HEK293 (cell line): ENCODE measurements around the gene ZHX3.

Source experiments
- CTCF ChIA-PET: fragments of 350-600 bp; formaldehyde crosslinking; extraction: SDS; loops from one replicate; lab custom pipeline; 2021; ENCODE audit warnings: antibody characterized with exemption; lab: Yijun Ruan, JAX
- POLR2A ChIA-PET: fragments of 300-600 bp; formaldehyde crosslinking; extraction: SDS; loops from one replicate; lab custom pipeline; 2020; ENCODE audit warnings: antibody characterized with exemption, inconsistent platforms; lab: Yijun Ruan, JAX
- H3K27ac ChIP-seq: fragments of 200-500 bp; sonication (Bioruptor generic); 2 replicates; pipeline ENCODE4 v1.5.1; 2014; ENCODE audit warnings: low read depth, low read length, control low read depth, inconsistent platforms; ENCODE audit errors: extremely low read depth
- H3K36me3 ChIP-seq, 2 experiments: fragments of 200-500 bp in 1 of 2; sonication (Bioruptor generic) in 1 of 2; 1 replicate in 1 of 2; 2 replicates in 1 of 2; pipeline ENCODE4 v1.5.1; 2014 to 2017; ENCODE audit warnings: inconsistent platforms in 2 of 2, low read length in 2 of 2; ENCODE audit not compliant: control insufficient read depth in 2 of 2, insufficient read depth in 1 of 2
- H3K4me1 ChIP-seq: fragments of 200-500 bp; sonication (Bioruptor generic); 2 replicates; pipeline ENCODE4 v1.5.1; 2014; ENCODE audit warnings: mild to moderate bottlenecking, low read length, inconsistent platforms; ENCODE audit not compliant: control insufficient read depth, insufficient read depth
- H3K4me3 ChIP-seq: 2 replicates; pipeline ENCODE4 v1.5.1; 2011; ENCODE audit warnings: low read depth, mild to moderate bottlenecking, control low read depth, low read length, moderate library complexity
- H3K9me3 ChIP-seq: fragments of 200-500 bp; sonication (Bioruptor generic); 2 replicates; pipeline ENCODE4 v1.5.1; 2014; ENCODE audit warnings: low read depth, low read length, inconsistent platforms; ENCODE audit not compliant: control insufficient read depth, insufficient read depth
- BCL11B ChIP-seq: fragments of 450-650 bp; formaldehyde crosslinking; IDR thresholded peaks from 2 replicates; pipeline ENCODE4 v1.5.1; 2016; ENCODE audit warnings: low read depth, missing biosample characterization, missing genetic modification characterization
- EGR2 ChIP-seq: fragments of 450-650 bp; formaldehyde crosslinking; IDR thresholded peaks from 2 replicates; pipeline ENCODE4 v1.5.1; 2016; ENCODE audit warnings: low read depth, missing biosample characterization, missing genetic modification characterization
- GLIS2 ChIP-seq: fragments of 450-650 bp; formaldehyde crosslinking; IDR thresholded peaks from 2 replicates; pipeline ENCODE4 v1.5.1; 2016; ENCODE audit warnings: missing biosample characterization, missing genetic modification characterization
- OVOL3 ChIP-seq: fragments of 450-650 bp; formaldehyde crosslinking; IDR thresholded peaks from 2 replicates; pipeline ENCODE4 v1.5.1; 2016; ENCODE audit warnings: missing biosample characterization, missing genetic modification characterization
- YY1 ChIP-seq: fragments of 450-650 bp; formaldehyde crosslinking; IDR thresholded peaks from 2 replicates; pipeline ENCODE4 v1.5.1; 2018; ENCODE audit warnings: missing biosample characterization, missing genetic modification characterization
- ZBTB21 ChIP-seq: fragments of 450-650 bp; formaldehyde crosslinking; IDR thresholded peaks from 2 replicates; pipeline ENCODE4 v1.5.1; 2017; ENCODE audit warnings: missing biosample characterization, missing genetic modification characterization
- ZBTB48 ChIP-seq: fragments of 450-650 bp; formaldehyde crosslinking; IDR thresholded peaks from 2 replicates; pipeline ENCODE4 v1.5.1; 2016; ENCODE audit warnings: missing biosample characterization, missing genetic modification characterization
- ZFHX2 ChIP-seq: fragments of 450-650 bp; formaldehyde crosslinking; conservative IDR thresholded peaks from 2 replicates; pipeline ENCODE4 v1.5.1; 2016; ENCODE audit warnings: missing biosample characterization, missing genetic modification characterization
- ZIC2 ChIP-seq: fragments of 450-650 bp; formaldehyde crosslinking; IDR thresholded peaks from 2 replicates; pipeline ENCODE4 v1.5.1; 2016; ENCODE audit warnings: missing biosample characterization, missing genetic modification characterization
- ZNF112 ChIP-seq: fragments of 450-650 bp; formaldehyde crosslinking; IDR thresholded peaks from 2 replicates; pipeline ENCODE4 v1.5.0; 2017; ENCODE audit warnings: missing biosample characterization, missing genetic modification characterization
- ZNF175 ChIP-seq: fragments of 450-650 bp; formaldehyde crosslinking; IDR thresholded peaks from 2 replicates; pipeline ENCODE4 v1.5.1; 2016; ENCODE audit warnings: missing biosample characterization, missing genetic modification characterization
- ZNF521 ChIP-seq: fragments of 450-650 bp; formaldehyde crosslinking; IDR thresholded peaks from 2 replicates; pipeline ENCODE4 v1.5.1; 2017; ENCODE audit warnings: missing biosample characterization, mild to moderate bottlenecking, missing genetic modification characterization
- ZNF529 ChIP-seq: fragments of 450-650 bp; formaldehyde crosslinking; IDR thresholded peaks from 2 replicates; pipeline ENCODE4 v1.5.1; 2017; ENCODE audit warnings: missing genetic modification characterization, missing biosample characterization; ENCODE audit not compliant: insufficient replicate concordance
- ZNF560 ChIP-seq: fragments of 450-650 bp; formaldehyde crosslinking; IDR thresholded peaks from 2 replicates; pipeline ENCODE4 v1.5.1; 2017; ENCODE audit warnings: missing biosample characterization, missing genetic modification characterization, borderline replicate concordance
- ZNF600 ChIP-seq: fragments of 450-650 bp; formaldehyde crosslinking; IDR thresholded peaks from 2 replicates; pipeline ENCODE4 v1.5.1; 2016; ENCODE audit warnings: missing biosample characterization, missing genetic modification characterization
- ZNF621 ChIP-seq: fragments of 450-650 bp; formaldehyde crosslinking; IDR thresholded peaks from 2 replicates; pipeline ENCODE4 v1.5.1; 2017; ENCODE audit warnings: missing biosample characterization, missing genetic modification characterization
- ZNF624 ChIP-seq: fragments of 450-650 bp; formaldehyde crosslinking; IDR thresholded peaks from 2 replicates; pipeline ENCODE4 v1.5.1; 2017; ENCODE audit warnings: missing biosample characterization, missing genetic modification characterization
- ZNF660 ChIP-seq: fragments of 450-650 bp; IDR thresholded peaks from 2 replicates; pipeline ENCODE4 v1.5.1; 2018; ENCODE audit warnings: missing biosample characterization, mild to moderate bottlenecking, missing genetic modification characterization
- TF ChIP-seq, protein P1 (sequence below): fragments of 450-650 bp; formaldehyde crosslinking; IDR thresholded peaks from 2 replicates; pipeline ENCODE4 v1.5.1; 2016; ENCODE audit warnings: missing biosample characterization, missing genetic modification characterization
- TF ChIP-seq, protein P2 (sequence below): fragments of 450-650 bp; formaldehyde crosslinking; conservative IDR thresholded peaks from 2 replicates; pipeline ENCODE4 v1.5.1; 2016; ENCODE audit warnings: low read depth, missing biosample characterization, missing genetic modification characterization
- TF ChIP-seq, protein P3 (sequence below): fragments of 450-650 bp; formaldehyde crosslinking; IDR thresholded peaks from 2 replicates; pipeline ENCODE4 v1.5.1; 2016; ENCODE audit warnings: missing biosample characterization, missing genetic modification characterization

Gene ZHX3

DNA sequence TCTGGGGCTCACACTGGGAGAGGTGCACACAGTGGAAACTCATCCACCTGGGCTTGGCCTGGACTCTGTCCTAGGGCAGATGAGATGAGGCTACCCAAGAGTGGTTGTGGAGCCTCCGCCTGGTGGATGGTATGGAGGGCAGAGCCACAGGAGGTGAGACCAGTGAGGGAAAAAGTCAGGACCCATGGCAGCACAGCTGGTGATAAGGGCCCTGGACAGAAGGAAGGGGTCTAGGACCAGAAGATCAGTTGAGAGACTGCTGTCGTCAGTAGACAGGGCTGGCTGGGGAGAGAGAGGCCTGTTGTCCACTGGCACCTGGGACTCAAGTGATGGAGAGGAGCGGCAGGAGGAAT is 150.4 kb downstream of the ZHX3 start:
- ChIA-PET CTCF (interaction anchor here (0.9 kb wide), 1 partner anchor 174 kb away, joined by 3 read pairs; the partner anchor contains the start of gene LPIN3), POLR2A (no interaction called here)
- Histone ChIP-seq H3K4me3 (no peak overlapping the region), H3K27ac (no peak overlapping the region), H3K9me3 (no peaks in the 10 kb centered on the region), H3K36me3 (peaks cover 3 to 98% of the 10 kb centered on the region in 2 experiments; a peak in 2 of 3 replicates), H3K4me1 (no peaks in the 10 kb centered on the region)
- TF ChIP-seq YY1 (tag by site-specific recombination) (no peak), ZFHX2 (tag by site-specific recombination) (no peak), ZNF529 (tag by site-specific recombination) (no peak), ZNF660 (tag by site-specific recombination) (no peak), OVOL3 (tag by site-specific recombination) (no peak), ZNF621 (no peak), ZNF600 (tag by site-specific recombination) (no peak), ZNF175 (tag by site-specific recombination) (no peak)

DNA sequence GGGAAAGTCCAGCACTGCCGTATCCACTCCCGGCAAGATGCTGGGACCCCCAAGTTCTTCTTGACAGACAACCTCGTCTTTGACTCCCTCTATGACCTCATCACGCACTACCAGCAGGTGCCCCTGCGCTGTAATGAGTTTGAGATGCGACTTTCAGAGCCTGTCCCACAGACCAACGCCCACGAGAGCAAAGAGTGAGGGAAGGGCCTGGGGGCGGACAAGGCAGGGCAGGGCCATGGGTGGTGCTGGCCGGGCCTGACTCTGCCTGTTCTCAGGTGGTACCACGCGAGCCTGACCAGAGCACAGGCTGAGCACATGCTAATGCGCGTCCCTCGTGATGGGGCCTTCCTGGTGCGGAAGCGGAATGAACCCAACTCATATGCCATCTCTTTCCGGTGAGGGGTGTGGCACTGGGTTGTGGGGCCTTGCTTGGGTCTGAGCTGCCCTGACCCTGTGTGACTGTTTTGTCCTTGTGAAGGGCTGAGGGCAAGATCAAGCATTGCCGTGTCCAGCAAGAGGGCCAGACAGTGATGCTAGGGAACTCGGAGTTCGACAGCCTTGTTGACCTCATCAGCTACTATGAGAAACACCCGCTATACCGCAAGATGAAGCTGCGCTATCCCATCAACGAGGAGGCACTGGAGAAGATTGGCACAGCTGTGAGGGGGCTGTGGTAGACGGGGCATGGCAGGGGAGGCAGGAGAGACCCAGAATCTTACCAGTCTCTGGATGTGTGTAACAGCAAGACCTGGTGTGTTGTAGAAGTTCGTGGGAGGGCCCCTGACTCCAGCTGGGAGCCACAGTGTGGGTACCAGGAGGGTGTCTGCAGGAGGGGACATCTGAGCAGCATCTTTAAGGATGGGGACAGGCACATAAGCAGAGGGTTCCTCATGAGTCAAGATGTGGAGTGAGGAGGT is 151.1 kb downstream of the ZHX3 start:
- Histone ChIP-seq H3K27ac (no peak overlapping the region), H3K4me1 (no peaks in the 10 kb centered on the region), H3K36me3 (peaks cover 4 to 96% of the 10 kb centered on the region in 2 experiments; a peak in 2 of 3 replicates), H3K9me3 (no peaks in the 10 kb centered on the region), H3K4me3 (no peak overlapping the region)
- POLR2A ChIA-PET, result no interaction called here
- TF ChIP-seq EGR2 (tag by site-specific recombination) (0 out of 2 replicates have a peak, but pooled peaks have one; percentile 9), ZNF560 (no peak)
- TF ChIP-seq, protein P1, sequence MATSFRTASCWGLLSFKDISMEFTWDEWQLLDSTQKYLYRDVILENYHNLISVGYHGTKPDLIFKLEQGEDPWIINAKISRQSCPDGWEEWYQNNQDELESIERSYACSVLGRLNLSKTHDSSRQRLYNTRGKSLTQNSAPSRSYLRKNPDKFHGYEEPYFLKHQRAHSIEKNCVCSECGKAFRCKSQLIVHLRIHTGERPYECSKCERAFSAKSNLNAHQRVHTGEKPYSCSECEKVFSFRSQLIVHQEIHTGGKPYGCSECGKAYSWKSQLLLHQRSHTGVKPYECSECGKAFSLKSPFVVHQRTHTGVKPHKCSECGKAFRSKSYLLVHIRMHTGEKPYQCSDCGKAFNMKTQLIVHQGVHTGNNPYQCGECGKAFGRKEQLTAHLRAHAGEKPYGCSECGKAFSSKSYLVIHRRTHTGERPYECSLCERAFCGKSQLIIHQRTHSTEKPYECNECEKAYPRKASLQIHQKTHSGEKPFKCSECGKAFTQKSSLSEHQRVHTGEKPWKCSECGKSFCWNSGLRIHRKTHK (tag by site-specific recombination), result no peak
- CTCF ChIA-PET, result interaction anchor here (0.6 to 0.7 kb wide), 2 partner anchors 160 to 174 kb away, joined by 3 to 4 read pairs; partner anchors contain the start of gene LPIN3

DNA sequence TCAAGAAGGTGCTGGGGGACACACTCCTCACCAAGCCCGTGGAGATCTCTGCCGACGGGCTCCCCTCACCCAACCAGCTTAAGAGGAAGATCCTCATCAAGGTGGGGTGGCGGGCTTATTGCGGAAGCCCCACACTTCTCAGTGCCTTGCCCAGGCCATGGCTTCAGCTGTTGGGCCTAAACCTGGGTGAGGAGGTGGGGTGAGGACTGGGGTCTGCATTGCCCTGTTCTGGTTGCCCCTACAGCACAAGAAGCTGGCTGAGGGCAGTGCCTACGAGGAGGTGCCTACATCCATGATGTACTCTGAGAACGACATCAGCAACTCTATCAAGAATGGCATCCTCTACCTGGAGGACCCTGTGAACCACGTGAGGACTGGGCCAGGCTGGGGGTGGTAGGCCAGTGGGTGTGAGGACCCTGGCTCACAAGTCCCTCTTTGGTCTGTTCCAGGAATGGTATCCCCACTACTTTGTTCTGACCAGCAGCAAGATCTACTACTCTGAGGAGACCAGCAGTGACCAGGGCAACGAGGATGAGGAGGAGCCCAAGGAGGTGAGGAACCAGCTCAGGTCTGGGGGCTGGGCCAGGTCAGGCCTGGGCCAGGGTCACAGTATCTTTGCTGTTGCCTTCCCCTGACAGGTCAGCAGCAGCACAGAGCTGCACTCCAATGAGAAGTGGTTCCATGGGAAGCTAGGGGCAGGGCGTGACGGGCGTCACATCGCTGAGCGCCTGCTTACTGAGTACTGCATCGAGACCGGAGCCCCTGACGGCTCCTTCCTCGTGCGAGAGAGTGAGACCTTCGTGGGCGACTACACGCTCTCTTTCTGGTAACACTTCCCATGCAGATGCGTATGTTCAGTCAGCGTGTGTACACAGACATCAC is 152.3 kb downstream of the ZHX3 start:
- POLR2A ChIA-PET, result no interaction called here
- no peak overlapping the region for H3K4me3 ChIP-seq
- no peaks in the 10 kb centered on the region for H3K9me3 ChIP-seq
- no peaks in the 10 kb centered on the region for H3K4me1 ChIP-seq
- H3K36me3 ChIP-seq, result peaks cover 4 to 98% of the 10 kb centered on the region in 2 experiments; a peak in 2 of 3 replicates
- CTCF ChIA-PET, result no interaction called here
- H3K27ac ChIP-seq, result no peak overlapping the region
- TF ChIP-seq ZNF112 (tag by site-specific recombination), result no peak
- TF ChIP-seq, protein P2, sequence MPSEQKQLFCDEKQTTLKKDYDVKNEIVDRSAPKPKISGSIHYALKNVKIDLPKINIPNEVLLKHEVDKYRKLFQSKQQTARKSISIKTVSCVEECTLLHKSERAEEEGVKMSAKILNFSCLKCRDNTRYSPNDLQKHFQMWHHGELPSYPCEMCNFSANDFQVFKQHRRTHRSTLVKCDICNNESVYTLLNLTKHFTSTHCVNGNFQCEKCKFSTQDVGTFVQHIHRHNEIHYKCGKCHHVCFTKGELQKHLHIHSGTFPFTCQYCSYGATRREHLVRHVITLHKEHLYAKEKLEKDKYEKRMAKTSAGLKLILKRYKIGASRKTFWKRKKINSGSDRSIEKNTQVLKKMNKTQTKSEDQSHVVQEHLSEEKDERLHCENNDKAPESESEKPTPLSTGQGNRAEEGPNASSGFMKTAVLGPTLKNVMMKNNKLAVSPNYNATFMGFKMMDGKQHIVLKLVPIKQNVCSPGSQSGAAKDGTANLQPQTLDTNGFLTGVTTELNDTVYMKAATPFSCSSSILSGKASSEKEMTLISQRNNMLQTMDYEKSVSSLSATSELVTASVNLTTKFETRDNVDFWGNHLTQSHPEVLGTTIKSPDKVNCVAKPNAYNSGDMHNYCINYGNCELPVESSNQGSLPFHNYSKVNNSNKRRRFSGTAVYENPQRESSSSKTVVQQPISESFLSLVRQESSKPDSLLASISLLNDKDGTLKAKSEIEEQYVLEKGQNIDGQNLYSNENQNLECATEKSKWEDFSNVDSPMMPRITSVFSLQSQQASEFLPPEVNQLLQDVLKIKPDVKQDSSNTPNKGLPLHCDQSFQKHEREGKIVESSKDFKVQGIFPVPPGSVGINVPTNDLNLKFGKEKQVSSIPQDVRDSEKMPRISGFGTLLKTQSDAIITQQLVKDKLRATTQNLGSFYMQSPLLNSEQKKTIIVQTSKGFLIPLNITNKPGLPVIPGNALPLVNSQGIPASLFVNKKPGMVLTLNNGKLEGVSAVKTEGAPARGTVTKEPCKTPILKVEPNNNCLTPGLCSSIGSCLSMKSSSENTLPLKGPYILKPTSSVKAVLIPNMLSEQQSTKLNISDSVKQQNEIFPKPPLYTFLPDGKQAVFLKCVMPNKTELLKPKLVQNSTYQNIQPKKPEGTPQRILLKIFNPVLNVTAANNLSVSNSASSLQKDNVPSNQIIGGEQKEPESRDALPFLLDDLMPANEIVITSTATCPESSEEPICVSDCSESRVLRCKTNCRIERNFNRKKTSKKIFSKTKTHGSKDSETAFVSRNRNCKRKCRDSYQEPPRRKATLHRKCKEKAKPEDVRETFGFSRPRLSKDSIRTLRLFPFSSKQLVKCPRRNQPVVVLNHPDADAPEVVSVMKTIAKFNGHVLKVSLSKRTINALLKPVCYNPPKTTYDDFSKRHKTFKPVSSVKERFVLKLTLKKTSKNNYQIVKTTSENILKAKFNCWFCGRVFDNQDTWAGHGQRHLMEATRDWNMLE (tag by site-specific recombination), result no peak
- no peak for TF ChIP-seq BCL11B (tag by site-specific recombination)
- no peak for TF ChIP-seq ZNF521 (tag by site-specific recombination)
- no peak for TF ChIP-seq EGR2 (tag by site-specific recombination)
- TF ChIP-seq ZNF624 (tag by site-specific recombination), result no peak
- TF ChIP-seq GLIS2, result no peak
- TF ChIP-seq, protein P3, sequence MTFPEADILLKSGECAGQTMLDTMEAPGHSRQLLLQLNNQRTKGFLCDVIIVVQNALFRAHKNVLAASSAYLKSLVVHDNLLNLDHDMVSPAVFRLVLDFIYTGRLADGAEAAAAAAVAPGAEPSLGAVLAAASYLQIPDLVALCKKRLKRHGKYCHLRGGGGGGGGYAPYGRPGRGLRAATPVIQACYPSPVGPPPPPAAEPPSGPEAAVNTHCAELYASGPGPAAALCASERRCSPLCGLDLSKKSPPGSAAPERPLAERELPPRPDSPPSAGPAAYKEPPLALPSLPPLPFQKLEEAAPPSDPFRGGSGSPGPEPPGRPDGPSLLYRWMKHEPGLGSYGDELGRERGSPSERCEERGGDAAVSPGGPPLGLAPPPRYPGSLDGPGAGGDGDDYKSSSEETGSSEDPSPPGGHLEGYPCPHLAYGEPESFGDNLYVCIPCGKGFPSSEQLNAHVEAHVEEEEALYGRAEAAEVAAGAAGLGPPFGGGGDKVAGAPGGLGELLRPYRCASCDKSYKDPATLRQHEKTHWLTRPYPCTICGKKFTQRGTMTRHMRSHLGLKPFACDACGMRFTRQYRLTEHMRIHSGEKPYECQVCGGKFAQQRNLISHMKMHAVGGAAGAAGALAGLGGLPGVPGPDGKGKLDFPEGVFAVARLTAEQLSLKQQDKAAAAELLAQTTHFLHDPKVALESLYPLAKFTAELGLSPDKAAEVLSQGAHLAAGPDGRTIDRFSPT (tag by site-specific recombination), result no peak
- TF ChIP-seq ZBTB21 (tag by site-specific recombination), result no peak
- no peak for TF ChIP-seq ZBTB48 (tag by site-specific recombination)
- no peak for TF ChIP-seq ZIC2
